SK-N-SH treated with all-trans-retinoic acid at 6 μM for 48 hours (cell line): ENCODE measurements around the gene TCF25.
A peak's percentile ranks its signal among the peaks of the same experiment; 100 is the strongest.

Source experiments
- ESRRG ChIP-seq: fragments of 250-450 bp; sonication (Bioruptor Pico); IDR thresholded peaks from 2 replicates; pipeline ENCODE4 v1.6.1; 2021; ENCODE audit warnings: mild to moderate bottlenecking
- ISL1 ChIP-seq: fragments of 250-450 bp; sonication (Bioruptor Pico); IDR thresholded peaks from 2 replicates; pipeline ENCODE4 v2.1.2; 2022; ENCODE audit warnings: mild to moderate bottlenecking, moderate library complexity
- ZFP3 ChIP-seq: fragments of 250-450 bp; sonication (Bioruptor Pico); IDR thresholded peaks from 2 replicates; pipeline ENCODE4 v1.5.0; 2020; ENCODE audit warnings: mild to moderate bottlenecking, moderate library complexity
- TF ChIP-seq, protein P1 (sequence below): fragments of 250-450 bp; sonication (Bioruptor Pico); IDR thresholded peaks from 2 replicates; pipeline ENCODE4 v1.8.0; 2020; ENCODE audit warnings: mild to moderate bottlenecking, moderate library complexity, borderline replicate concordance

DNA sequence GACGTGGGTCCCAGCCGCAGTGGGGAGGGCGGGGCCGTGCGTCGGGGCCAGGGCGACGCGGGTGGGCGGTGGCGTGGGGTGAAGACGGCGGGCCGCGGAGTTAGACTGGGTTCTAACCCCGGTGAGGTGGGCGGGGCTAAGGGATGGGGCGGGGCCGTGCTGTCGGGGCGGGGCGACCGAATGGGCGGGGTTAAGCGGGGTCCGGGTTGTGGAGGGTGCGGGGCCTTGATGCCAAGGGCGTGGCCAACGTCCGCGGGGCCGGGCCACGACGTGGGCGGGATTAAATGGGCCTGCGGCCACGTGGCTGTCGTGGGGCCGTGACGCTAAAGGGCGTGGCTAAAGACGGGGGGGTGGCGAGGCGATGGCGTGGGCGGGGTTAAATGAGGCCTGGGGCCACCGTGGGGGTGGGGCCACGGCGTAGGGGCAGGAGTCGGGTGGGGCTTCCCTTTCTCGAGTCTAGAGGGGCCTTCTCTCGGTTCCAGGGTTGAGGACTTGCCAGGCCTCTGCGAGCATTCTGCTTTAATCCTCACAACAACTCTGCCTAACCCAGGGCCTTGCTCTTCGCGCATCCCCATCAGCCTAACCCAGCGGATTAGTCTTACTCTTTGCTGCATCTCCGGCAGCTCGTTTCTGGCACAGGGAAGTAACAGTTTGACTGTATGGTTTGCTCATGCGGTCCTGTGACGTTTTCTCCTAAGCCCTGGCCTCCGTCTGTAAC is 739 bp downstream of the TCF25 start:
- TF ChIP-seq, protein P1, sequence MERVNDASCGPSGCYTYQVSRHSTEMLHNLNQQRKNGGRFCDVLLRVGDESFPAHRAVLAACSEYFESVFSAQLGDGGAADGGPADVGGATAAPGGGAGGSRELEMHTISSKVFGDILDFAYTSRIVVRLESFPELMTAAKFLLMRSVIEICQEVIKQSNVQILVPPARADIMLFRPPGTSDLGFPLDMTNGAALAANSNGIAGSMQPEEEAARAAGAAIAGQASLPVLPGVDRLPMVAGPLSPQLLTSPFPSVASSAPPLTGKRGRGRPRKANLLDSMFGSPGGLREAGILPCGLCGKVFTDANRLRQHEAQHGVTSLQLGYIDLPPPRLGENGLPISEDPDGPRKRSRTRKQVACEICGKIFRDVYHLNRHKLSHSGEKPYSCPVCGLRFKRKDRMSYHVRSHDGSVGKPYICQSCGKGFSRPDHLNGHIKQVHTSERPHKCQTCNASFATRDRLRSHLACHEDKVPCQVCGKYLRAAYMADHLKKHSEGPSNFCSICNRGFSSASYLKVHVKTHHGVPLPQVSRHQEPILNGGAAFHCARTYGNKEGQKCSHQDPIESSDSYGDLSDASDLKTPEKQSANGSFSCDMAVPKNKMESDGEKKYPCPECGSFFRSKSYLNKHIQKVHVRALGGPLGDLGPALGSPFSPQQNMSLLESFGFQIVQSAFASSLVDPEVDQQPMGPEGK (CRISPR knock-in tag): peak; percentile 67; the same call in 1 of the 2 replicates
- no peak for TF ChIP-seq ESRRG (CRISPR knock-in tag)
- TF ChIP-seq ZFP3: peak; percentile 88
- TF ChIP-seq ISL1: no peak
